HPDE6-E6E7 (cell line): ENCODE results near the gene GNA12.
"Not testable (repeated sequence)": the region's sequence is repeated elsewhere in the genome, so short reads cannot be mapped to it uniquely, and the experiment has no call there.

Experiments used
- DNase-seq: peaks from one replicate; pipeline ENCODE4 v3.0.0; 2011; ENCODE audit warnings: missing footprints; ENCODE audit errors: extremely low spot score

The GNA12 gene

DNA sequence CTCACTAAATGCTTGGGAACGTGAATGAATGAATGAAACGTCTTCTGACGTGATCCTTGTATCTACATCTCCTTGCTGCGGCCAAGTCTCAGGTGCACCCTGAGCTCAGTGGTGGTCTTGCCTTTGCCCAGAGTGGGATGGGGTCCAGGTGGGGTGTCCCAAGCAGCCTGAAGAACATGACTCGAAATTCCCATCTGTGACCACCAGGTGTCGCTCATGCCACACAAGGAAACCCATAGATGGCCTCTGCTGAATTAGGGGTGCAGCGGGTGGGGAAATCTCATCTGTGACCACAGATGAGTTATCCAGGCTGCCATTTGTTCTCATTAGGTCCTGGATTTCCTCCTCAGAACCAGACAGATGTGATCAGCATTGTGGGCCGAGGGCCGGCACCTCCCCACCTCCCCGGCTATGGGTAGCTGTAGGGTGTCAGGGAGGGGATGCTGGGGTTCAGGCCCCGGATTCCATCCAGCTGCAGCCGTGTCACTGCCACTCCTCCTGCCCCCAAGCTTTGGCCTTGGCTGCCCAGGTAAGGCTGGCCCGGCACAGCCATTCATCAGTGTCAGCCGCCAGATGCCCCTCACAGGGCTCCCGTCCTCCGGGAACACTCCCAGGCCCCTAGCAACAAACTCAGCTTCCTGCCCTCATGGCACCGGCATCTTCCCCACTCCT lies 21.0 kb upstream of the GNA12 start:
- DNase-seq: no peak

DNA sequence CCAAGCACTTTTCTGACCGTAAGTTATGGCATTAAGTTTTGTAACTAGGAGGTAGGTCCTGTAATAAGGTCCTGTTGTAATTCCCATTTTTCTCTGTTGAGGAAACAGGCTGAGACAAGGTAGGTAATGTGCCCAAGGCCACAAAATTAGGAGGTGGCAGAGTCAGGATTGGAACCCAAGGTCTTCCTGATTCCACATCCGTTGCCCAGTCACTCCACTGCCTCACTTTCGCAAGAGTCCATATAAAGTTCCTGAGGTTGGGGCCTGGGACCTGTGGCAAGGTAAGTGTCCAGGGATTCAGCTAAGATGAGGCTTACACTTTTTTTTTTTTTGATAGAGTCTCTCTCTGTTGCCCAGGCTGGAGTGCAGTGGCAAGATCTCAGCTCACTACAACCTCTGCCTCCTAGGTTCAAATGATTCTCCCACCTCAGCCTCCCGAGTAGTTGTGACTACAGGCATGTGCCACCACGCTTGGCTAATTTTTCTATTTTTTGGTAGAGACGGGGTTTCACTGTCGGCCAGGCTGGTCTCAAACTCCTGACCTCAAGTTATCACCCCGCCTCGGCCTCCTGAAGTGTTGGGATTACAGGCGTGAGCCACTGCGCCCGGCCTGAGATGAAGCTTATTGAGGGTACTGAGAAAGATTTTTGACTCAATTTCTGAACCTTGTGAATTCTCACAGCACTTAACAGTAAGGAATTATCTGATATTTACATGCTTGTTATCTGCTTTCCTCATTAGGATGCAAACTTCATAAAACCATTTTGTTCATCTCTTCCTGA lies 20.3 kb upstream of the GNA12 start:
- DNase-seq: no peak

GRCh38 chr7:2863461-2864066 lies 19.5 kb upstream of the GNA12 start:
- DNase-seq: peak; percentile 92

DNA sequence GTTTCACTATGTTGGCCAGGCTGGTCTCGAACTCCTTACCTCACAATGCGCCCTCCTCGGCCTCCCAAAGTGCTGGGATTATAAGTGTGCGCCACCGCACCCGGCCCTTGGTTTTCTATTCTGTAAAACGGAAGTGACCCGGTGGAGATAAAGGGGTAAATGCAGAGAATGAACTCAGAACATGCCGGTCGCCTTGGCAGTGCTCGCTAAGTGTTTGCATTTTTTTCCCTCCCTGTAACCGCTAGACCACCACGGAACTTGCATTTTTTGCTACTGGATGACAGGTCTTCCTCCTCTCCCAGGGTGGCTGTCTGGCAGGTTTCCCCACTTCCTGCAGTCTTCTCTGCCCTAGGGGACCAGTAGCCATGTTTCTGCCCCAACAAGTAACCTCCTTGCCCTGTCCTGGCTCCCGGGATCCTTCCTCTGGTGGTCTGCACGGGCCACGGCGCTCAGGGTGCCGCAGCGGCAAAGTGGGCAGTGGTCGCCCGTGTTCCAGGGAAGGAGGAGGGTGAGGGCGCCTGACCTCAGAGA lies 18.8 kb upstream of the GNA12 start:
- DNase-seq: no peak

- DNase-seq: no peak
Measured at GRCh38 chr7:2861509-2861908, 17.4 kb upstream of the GNA12 start.

DNA sequence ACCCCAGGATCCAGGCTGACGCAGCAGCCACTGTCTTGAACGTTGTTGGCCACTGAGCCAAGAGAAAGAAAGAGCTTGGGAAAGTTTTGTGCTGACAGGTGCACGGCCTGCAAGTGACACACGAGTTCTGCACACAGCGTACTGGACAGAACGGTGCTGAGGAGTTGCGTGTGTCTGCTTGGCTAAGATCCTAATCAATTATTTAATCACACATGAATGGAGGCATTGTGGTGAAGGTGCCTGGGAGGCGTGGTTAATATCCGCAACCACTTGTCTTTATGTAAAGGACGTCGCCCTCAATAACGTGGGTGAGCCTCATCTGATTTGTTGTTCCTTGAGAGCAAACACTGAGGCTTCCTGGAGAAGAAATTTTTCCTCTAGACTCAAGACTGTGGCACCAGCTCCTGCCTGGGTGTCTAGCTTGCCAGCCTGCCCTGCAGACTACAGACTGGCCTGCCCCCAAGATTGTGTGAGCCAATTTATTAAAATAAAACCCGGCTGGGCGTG lies 16.6 kb upstream of the GNA12 start:
- no peak for DNase-seq

- no peak for DNase-seq
Measured at GRCh38 chr7:2859952-2860351, 15.8 kb upstream of the GNA12 start.

DNA sequence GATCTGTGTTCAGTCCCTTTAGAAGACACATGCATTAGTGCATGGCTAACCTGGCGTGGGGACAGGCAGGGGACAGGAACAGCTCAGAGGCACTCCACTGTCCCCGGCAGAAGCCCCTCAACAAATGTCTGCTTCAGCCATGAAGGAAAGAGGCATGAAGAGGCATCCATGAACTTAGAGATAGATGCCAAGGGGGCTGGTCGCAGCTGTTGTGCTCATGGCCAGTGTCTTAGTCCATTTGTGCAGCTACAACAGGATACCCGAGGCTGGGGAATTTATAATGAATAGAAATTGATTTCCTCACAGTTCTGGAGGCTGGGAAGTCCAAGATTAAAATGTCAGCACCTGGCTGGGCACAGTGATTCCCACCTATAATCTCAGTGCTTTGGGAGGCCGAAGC lies 14.5 kb upstream of the GNA12 start:
- DNase-seq: no peak

GRCh38 chr7:2856388-2857169 lies 12.5 kb upstream of the GNA12 start:
- no peak for DNase-seq

- DNase-seq: no peak
Measured at GRCh38 chr7:2855386-2855785, 11.3 kb upstream of the GNA12 start.

DNA sequence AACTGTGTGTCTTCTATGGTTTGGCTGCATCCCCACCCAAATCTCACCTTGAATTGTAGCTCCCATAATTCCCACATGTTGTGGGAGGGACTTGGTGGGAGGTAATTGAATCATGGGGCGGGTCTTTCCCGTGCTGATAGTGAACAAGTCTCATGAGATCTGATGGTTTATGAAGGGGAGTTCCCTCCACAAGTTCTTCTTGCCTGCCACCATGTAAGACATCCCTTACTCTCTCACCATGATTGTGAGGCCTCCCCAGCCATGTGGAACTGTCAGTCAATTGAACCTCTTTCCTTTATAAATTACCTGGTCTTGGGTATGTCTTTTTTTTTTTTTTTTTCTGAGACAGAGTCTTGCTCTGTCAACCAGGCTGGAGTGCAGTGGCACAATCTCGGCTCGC lies 9.4 kb upstream of the GNA12 start:
- not testable (repeated sequence) for DNase-seq

- DNase-seq: no peak
Measured at GRCh38 chr7:2853147-2853546, 9.0 kb upstream of the GNA12 start.

- DNase-seq: no peak
Measured at GRCh38 chr7:2851497-2851896, 7.4 kb upstream of the GNA12 start.

DNA sequence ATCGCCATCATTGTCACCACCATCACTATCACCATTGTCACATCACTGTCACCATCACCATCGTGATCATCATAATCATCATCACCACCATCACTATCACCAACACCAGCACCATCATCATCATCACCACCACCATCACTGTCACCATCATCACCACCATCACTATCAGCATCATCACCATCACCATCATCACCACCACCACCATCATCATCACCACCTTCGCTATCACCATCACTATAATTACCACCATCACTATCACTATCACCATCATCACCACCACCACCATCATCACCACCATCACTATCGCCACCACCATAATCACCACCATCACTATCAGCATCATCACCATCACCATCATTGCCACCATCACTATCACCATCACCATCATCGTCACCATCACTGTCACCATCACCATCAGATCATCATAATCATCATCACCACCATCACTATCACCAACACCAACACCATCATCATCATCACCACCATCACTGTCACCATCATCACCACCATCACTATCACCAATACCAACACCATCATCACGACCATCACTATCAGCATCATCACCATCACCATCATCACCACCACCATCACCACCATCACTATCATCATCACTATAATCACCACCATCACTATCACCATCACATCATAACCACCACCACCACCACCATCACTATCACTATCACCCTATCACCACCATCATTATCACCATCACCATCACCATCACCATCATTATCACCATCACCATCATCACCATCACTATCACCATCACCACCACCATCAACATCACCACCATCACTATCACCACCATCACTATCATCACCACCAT lies 6.0 kb upstream of the GNA12 start:
- DNase-seq: no peak

DNA sequence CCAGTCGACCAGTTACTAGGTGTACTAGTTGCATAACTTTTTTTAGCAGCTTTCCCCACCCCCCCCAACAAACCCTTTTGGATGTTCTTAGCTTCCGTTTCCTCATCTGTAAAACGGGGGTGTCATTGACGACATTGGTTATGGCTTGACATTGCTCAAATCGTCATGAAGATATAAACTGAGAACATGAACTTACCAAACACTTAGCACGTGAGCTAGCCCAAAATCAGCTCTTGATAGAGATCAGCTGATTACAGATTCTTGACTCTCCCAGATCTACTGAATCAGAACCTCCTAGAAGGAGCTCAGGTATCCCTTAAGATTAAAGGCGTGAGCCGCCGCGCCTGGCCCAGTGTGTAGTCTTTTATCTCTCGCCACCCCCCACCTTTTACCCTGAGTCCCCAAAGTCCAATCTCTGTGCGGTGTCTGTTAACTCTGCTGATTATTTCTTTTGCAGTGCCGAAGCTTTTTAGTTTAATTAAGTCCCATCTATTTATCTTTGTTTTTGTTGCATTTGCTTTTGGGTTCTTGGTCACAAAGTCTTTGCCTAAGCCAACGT lies 1.0 kb upstream of the GNA12 start:
- DNase-seq: no peak

- no peak for DNase-seq
Measured at GRCh38 chr7:2843711-2844152, 376 bp downstream of the GNA12 start.

- DNase-seq: no peak
Measured at GRCh38 chr7:2843191-2843685, 870 bp downstream of the GNA12 start.

- DNase-seq: no peak
Measured at GRCh38 chr7:2841907-2842306, 2.2 kb downstream of the GNA12 start.

GRCh38 chr7:2840458-2840857 lies 3.6 kb downstream of the GNA12 start:
- no peak for DNase-seq

DNA sequence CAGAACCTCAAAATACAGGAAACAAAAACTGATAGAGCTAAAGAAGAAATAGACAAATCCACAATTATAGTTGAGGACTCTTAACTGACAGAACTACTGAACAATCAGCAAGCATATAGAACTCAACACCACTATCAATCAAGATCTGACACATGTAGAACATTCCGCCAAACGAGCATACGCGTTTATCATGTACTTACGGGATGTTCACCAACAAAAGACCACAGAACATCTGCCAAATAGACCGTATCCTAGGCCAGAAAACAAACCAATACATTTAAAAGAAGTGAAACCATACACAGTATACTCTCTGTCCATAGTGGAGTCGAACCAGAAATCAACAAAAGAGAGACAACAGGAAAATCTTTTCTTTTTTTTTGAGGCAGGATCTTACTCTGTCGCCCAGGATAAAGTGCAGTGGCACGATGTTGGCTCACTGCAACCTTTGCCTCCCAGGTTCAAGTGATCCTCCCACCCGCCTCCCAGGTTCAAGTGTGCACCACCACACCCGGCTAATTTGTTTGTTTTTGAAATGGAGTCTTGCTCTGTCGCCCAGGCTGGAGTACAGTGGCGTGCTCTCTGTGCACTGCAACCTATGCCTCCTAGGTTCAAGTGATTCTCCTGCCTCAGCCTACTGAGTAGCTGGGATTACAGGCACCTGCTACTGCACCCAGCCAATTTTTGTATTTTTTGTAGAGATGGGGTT lies 5.1 kb downstream of the GNA12 start:
- DNase-seq: no peak
